HEK293 (cell line): ENCODE measurements around the gene RCOR2.

ENCODE experiments used
- EGR2 ChIP-seq: fragments of 450-650 bp; formaldehyde crosslinking; IDR thresholded peaks from 2 replicates; pipeline ENCODE4 v1.5.1; 2016; ENCODE audit warnings: low read depth, missing biosample characterization, missing genetic modification characterization
- HIC1 ChIP-seq: fragments of 450-650 bp; formaldehyde crosslinking; IDR thresholded peaks from 2 replicates; pipeline ENCODE4 v1.5.1; 2016; ENCODE audit warnings: missing biosample characterization, missing genetic modification characterization
- HOXC10 ChIP-seq: sonication (generic); formaldehyde crosslinking; IDR thresholded peaks from 2 replicates; pipeline ENCODE4 v1.8.1; 2023; ENCODE audit warnings: mild to moderate bottlenecking, missing genetic modification reagents
- IKZF3 ChIP-seq: fragments of 450-650 bp; IDR thresholded peaks from 2 replicates; pipeline ENCODE4 v1.5.0; 2018; ENCODE audit warnings: missing biosample characterization, mild to moderate bottlenecking, missing genetic modification characterization, moderate library complexity
- KLF10 ChIP-seq: fragments of 450-650 bp; IDR thresholded peaks from 2 replicates; pipeline ENCODE4 v1.5.1; 2018; ENCODE audit warnings: missing biosample characterization, mild to moderate bottlenecking, missing genetic modification characterization
- KLF8 ChIP-seq: fragments of 450-650 bp; formaldehyde crosslinking; IDR thresholded peaks from 2 replicates; pipeline ENCODE4 v1.5.1; 2016; ENCODE audit warnings: missing biosample characterization, missing genetic modification characterization
- MYNN ChIP-seq: fragments of 450-650 bp; formaldehyde crosslinking; IDR thresholded peaks from 2 replicates; pipeline ENCODE4 v1.5.1; 2016; ENCODE audit warnings: missing biosample characterization, missing genetic modification characterization, borderline replicate concordance
- OVOL3 ChIP-seq: fragments of 450-650 bp; formaldehyde crosslinking; IDR thresholded peaks from 2 replicates; pipeline ENCODE4 v1.5.1; 2016; ENCODE audit warnings: missing biosample characterization, missing genetic modification characterization
- ZBTB11 ChIP-seq: fragments of 450-650 bp; formaldehyde crosslinking; conservative IDR thresholded peaks from 2 replicates; pipeline ENCODE4 v1.5.1; 2016; ENCODE audit warnings: low read depth, missing biosample characterization, missing genetic modification characterization
- ZBTB44 ChIP-seq: fragments of 450-650 bp; IDR thresholded peaks from 2 replicates; pipeline ENCODE4 v1.5.1; 2018; ENCODE audit warnings: missing biosample characterization, mild to moderate bottlenecking, missing genetic modification characterization
- ZFP3 ChIP-seq: fragments of 450-650 bp; formaldehyde crosslinking; IDR thresholded peaks from 2 replicates; pipeline ENCODE4 v1.5.1; 2016; ENCODE audit warnings: low read depth, missing biosample characterization, missing genetic modification characterization
- ZNF114 ChIP-seq: fragments of 450-650 bp; formaldehyde crosslinking; IDR thresholded peaks from 2 replicates; pipeline ENCODE4 v1.5.0; 2017; ENCODE audit warnings: missing biosample characterization, missing genetic modification characterization
- ZNF121 ChIP-seq: fragments of 450-650 bp; formaldehyde crosslinking; IDR thresholded peaks from 2 replicates; pipeline ENCODE4 v1.5.1; 2016; ENCODE audit warnings: missing biosample characterization, missing genetic modification characterization
- ZNF140 ChIP-seq: fragments of 450-650 bp; formaldehyde crosslinking; IDR thresholded peaks from 2 replicates; pipeline ENCODE4 v1.5.1; 2016; ENCODE audit warnings: missing biosample characterization, missing genetic modification characterization
- ZNF18 ChIP-seq: fragments of 450-650 bp; formaldehyde crosslinking; IDR thresholded peaks from 2 replicates; pipeline ENCODE4 v1.5.1; 2016; ENCODE audit warnings: missing biosample characterization, missing genetic modification characterization
- ZNF202 ChIP-seq: fragments of 450-650 bp; formaldehyde crosslinking; IDR thresholded peaks from 2 replicates; pipeline ENCODE4 v1.5.1; 2016; ENCODE audit warnings: missing biosample characterization, missing genetic modification characterization, borderline replicate concordance
- ZNF274 ChIP-seq, 2 experiments: fragments of 200-500 bp in 1 of 2; fragments of 450-650 bp in 1 of 2; sonication (Bioruptor generic) in 1 of 2; formaldehyde crosslinking in 1 of 2; IDR thresholded peaks; 2 replicates each; pipeline versions ENCODE4 v1.5.1 to v1.6.1; 2014 to 2016; ENCODE audit warnings: borderline replicate concordance in 1 of 2, inconsistent platforms in 1 of 2, low read length in 1 of 2, missing biosample characterization in 1 of 2, missing genetic modification characterization in 1 of 2
- ZNF324 ChIP-seq: fragments of 450-650 bp; formaldehyde crosslinking; IDR thresholded peaks from 2 replicates; pipeline ENCODE4 v1.5.1; 2016; ENCODE audit warnings: missing biosample characterization, missing genetic modification characterization
- ZNF335 ChIP-seq: fragments of 450-650 bp; formaldehyde crosslinking; conservative IDR thresholded peaks from 2 replicates; pipeline ENCODE4 v1.5.1; 2016; ENCODE audit warnings: missing biosample characterization, missing genetic modification characterization
- ZNF433 ChIP-seq: fragments of 450-650 bp; formaldehyde crosslinking; IDR thresholded peaks from 2 replicates; pipeline ENCODE4 v1.5.1; 2016; ENCODE audit warnings: missing biosample characterization, missing genetic modification characterization, low read depth
- ZNF449 ChIP-seq: fragments of 450-650 bp; formaldehyde crosslinking; IDR thresholded peaks from 2 replicates; pipeline ENCODE4 v1.5.1; 2017; ENCODE audit warnings: missing biosample characterization, mild to moderate bottlenecking, missing genetic modification characterization, moderate library complexity
- ZNF501 ChIP-seq: fragments of 450-650 bp; formaldehyde crosslinking; IDR thresholded peaks from 2 replicates; pipeline ENCODE4 v1.5.1; 2016; ENCODE audit warnings: missing biosample characterization, missing genetic modification characterization
- ZNF529 ChIP-seq: fragments of 450-650 bp; formaldehyde crosslinking; IDR thresholded peaks from 2 replicates; pipeline ENCODE4 v1.5.1; 2017; ENCODE audit warnings: missing genetic modification characterization, missing biosample characterization; ENCODE audit not compliant: insufficient replicate concordance
- ZNF639 ChIP-seq: fragments of 450-650 bp; formaldehyde crosslinking; IDR thresholded peaks from 2 replicates; pipeline ENCODE4 v1.5.1; 2016; ENCODE audit warnings: missing biosample characterization, missing genetic modification characterization
- ZNF707 ChIP-seq: fragments of 450-650 bp; formaldehyde crosslinking; IDR thresholded peaks from 2 replicates; pipeline ENCODE4 v1.5.1; 2016; ENCODE audit warnings: missing biosample characterization, missing genetic modification characterization
- ZNF843 ChIP-seq: fragments of 450-650 bp; formaldehyde crosslinking; IDR thresholded peaks from 2 replicates; pipeline ENCODE4 v1.5.1; 2016; ENCODE audit warnings: missing biosample characterization, missing genetic modification characterization
- ZSCAN23 ChIP-seq: fragments of 450-650 bp; formaldehyde crosslinking; IDR thresholded peaks from 2 replicates; pipeline ENCODE4 v1.5.1; 2016; ENCODE audit warnings: missing biosample characterization, missing genetic modification characterization

RCOR2 gene

GRCh38 chr11:63938479-63939396 is 21.8 kb upstream of the RCOR2 start, which contains the start of gene NAA40 (continued):
- TF ChIP-seq KLF8 (tag by site-specific recombination), result 0 out of 2 replicates have a peak, but pooled peaks have one; percentile 20
- no peak for TF ChIP-seq ZBTB11
- TF ChIP-seq ZNF140 (tag by site-specific recombination), result no peak
- no peak for TF ChIP-seq ZNF274 (IDR thresholded peaks at IDR 0.05; ENCODE audit: low read length)
- no peak for TF ChIP-seq ZNF274 (tag by site-specific recombination; IDR thresholded peaks at IDR 0.05; ENCODE audit: borderline replicate concordance)
- TF ChIP-seq ZNF501 (tag by site-specific recombination), result no peak
- no peak for TF ChIP-seq ZNF202
- no peak for TF ChIP-seq ZNF843 (tag by site-specific recombination)
- TF ChIP-seq ZNF449 (tag by site-specific recombination), result peak; percentile 72
- no peak for TF ChIP-seq EGR2
- 0 out of 2 replicates have a peak, but pooled peaks have one; percentile 25 for TF ChIP-seq ZBTB44 (tag by site-specific recombination)
- no peak for TF ChIP-seq ZNF433 (tag by site-specific recombination)
- TF ChIP-seq ZFP3 (tag by site-specific recombination), result no peak
- TF ChIP-seq HOXC10 (CRISPR knock-in tag), result no peak
- TF ChIP-seq ZSCAN23, result no peak
- TF ChIP-seq IKZF3 (tag by site-specific recombination), result no peak
- no peak for TF ChIP-seq ZNF707 (tag by site-specific recombination)
- TF ChIP-seq OVOL3 (tag by site-specific recombination), result no peak
- peak; percentile 90 for TF ChIP-seq ZNF335 (tag by site-specific recombination)
- TF ChIP-seq ZNF114 (tag by site-specific recombination), result no peak
- TF ChIP-seq ZNF18 (tag by site-specific recombination), result no peak
- no peak for TF ChIP-seq ZNF639
- peak; percentile 47; the same call in 1 of the 2 replicates for TF ChIP-seq KLF10 (tag by site-specific recombination)
- TF ChIP-seq MYNN (tag by site-specific recombination), result no peak
- TF ChIP-seq ZNF529, result no peak
- no peak for TF ChIP-seq ZNF324 (tag by site-specific recombination)
- TF ChIP-seq HIC1 (tag by site-specific recombination), result peak; percentile 60; the same call in 1 of the 2 replicates
- no peak for TF ChIP-seq ZNF121
